ENCODE data around the gene TCF23.
A peak's percentile ranks its signal among the peaks of the same experiment; 100 is the strongest.
"Not testable (repeated sequence)": the region's sequence is repeated elsewhere in the genome, so short reads cannot be mapped to it uniquely, and the experiment has no call there.

The TCF23 gene

GRCh38 chr2:27191070-27191829 is 42.4 kb downstream of the TCF23 start:
- no peak overlapping the region for H3K4me3 ChIP-seq (replicated peaks; ENCODE audit: low read depth, low read length)
- no peak for DNase-seq (ENCODE audit: extremely low read depth, low read depth)
- TF ChIP-seq CTCF (IDR thresholded peaks at IDR 0.05; ENCODE audit: low read depth, low read length, missing control alignments): peak; percentile 78

- no peak for TF ChIP-seq CTCF (IDR thresholded peaks at IDR 0.05; ENCODE audit: low read depth, low read length, missing control alignments)
- no peak overlapping the region for H3K4me3 ChIP-seq (replicated peaks; ENCODE audit: low read depth, low read length)
- no peak for DNase-seq (ENCODE audit: extremely low read depth, low read depth)
Measured at GRCh38 chr2:27194538-27195354, 45.9 kb downstream of the TCF23 start.

GRCh38 chr2:27195799-27196198 is 47.0 kb downstream of the TCF23 start:
- H3K4me3 ChIP-seq (replicated peaks; ENCODE audit: low read depth, low read length); DNase-seq (ENCODE audit: extremely low read depth, low read depth): not testable (repeated sequence)

GRCh38 chr2:27198068-27198467 is 49.3 kb downstream of the TCF23 start:
- DNase-seq (ENCODE audit: extremely low read depth, low read depth): not testable (repeated sequence)

GRCh38 chr2:27198627-27199026 is 49.8 kb downstream of the TCF23 start:
- no peak for DNase-seq (ENCODE audit: extremely low read depth, low read depth)
- no peak overlapping the region for H3K4me3 ChIP-seq (replicated peaks; ENCODE audit: low read depth, low read length)
- TF ChIP-seq CTCF (IDR thresholded peaks at IDR 0.05; ENCODE audit: low read depth, low read length, missing control alignments): no peak

More at GRCh38 chr2:27198068-27198467, 49.3 kb downstream of the TCF23 start:
- H3K4me3 ChIP-seq (replicated peaks; ENCODE audit: low read depth, low read length): not testable (repeated sequence)

- no peak for DNase-seq (ENCODE audit: extremely low read depth, low read depth)
- no peak for TF ChIP-seq CTCF (IDR thresholded peaks at IDR 0.05; ENCODE audit: low read depth, low read length, missing control alignments)
- H3K4me3 ChIP-seq (replicated peaks; ENCODE audit: low read depth, low read length): no peak overlapping the region
Measured at GRCh38 chr2:27199241-27199640, 50.4 kb downstream of the TCF23 start.

GRCh38 chr2:27201675-27202074 is 52.9 kb downstream of the TCF23 start:
- TF ChIP-seq CTCF (IDR thresholded peaks at IDR 0.05; ENCODE audit: low read depth, low read length, missing control alignments): no peak
- no peak for DNase-seq (ENCODE audit: extremely low read depth, low read depth)
- no peak overlapping the region for H3K4me3 ChIP-seq (replicated peaks; ENCODE audit: low read depth, low read length)

Measured in HFF-Myc (cell line).